HG03571 (cell line): ENCODE results near the gene PRKCI.
A peak's percentile ranks its signal among the peaks of the same experiment; 100 is the strongest.
"Not testable (repeated sequence)": the region's sequence is repeated elsewhere in the genome, so short reads cannot be mapped to it uniquely, and the experiment has no call there.

Experiments used
- ATAC-seq: cut with Tn5 transposase; IDR thresholded peaks from one replicate; pipeline ENCODE4 v1.9.1; 2021; ENCODE audit not compliant: unreplicated experiment

Gene PRKCI

DNA sequence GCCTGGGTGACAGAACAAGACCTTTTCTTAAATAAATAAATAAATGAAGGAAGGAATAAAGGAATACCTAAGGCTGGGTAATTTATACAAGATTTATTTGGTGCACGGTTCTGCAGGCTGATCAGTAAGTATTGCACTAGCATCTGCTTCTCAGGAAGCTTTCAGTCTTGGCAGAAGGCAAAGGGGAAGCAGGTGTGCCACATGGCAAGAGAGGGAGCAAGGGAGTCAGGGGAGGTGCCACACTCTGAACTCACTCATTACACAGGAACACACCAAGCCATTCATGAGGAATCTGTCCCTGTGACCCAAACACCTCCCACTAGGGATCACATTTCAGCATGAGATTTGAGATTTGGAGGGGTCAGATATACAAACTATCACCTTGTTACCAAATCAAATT, 56.4 kb downstream of the PRKCI start:
- no peak for ATAC-seq

DNA sequence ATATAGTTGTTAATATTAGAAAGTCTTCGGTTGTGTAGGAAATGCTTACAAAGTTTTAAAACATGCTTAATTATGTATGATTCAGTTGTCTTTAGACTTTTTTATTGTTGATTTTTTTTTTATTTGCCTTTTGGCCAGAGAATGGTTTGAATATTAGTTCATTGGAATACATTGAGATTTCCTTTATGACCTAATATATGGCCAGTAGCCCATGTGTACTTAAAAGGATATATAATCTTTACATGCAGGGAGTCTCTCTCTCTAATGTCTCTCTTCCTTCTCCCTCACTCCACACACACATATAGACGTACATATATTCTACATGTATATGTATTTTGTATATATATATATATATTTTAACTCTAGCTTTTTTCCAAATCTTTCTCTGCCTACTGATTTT, 68.0 kb downstream of the PRKCI start:
- ATAC-seq = no peak

DNA sequence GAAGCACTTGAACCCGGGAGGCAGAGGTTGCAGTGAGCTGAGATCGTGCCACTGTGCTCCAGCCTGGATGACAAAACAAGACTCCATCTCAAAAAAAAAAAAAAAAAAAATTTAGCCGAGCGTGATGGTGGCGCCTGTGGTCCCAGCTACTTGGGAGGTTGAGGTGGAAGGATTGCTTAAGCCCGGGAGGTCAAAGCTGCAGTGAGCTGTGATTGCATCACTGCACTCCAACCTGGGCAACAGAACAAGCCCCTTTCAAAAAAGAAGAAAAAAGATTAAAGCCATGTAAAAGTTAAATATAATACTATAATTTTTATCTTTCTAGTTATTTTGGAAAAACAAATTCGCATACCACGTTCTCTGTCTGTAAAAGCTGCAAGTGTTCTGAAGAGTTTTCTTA, 73.4 kb downstream of the PRKCI start:
- ATAC-seq = no peak

DNA sequence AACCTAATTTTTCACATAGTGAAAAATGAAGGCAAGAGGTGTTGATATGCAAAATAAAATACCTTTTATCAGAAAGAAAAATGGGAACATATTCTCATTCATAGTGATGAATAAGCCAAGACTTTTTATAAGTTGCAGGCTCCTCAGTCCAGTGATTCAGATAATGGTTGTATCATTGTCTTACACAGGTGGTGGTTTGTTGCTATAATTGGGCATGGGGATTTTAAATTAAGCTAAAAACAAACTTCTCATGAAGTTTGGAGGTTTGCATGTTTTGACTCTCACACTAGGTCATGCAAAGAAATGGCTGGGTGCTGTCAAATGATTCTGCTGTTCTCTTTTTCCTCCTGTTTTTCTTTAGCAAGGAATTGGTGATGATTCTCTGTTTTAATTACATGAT, 74.5 kb downstream of the PRKCI start:
- no peak for ATAC-seq

DNA sequence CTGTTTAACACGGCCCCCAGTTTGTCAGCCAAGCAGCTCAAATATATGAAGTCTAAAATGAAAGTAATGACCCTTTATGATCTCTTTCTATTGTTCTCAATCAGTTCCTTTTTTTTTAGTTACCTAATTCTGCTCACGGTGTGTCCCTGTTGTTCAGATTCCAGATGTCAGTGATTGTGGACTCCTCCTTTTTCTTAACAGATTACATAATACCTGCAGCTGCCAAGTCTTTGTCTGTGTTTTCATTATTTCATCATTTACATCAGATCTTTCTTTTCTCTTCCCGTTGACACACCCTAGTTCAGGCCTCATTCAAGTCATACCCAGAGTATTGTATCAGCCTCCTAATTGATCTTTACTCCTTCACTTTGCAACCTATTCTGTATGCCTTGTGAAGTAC, 79.2 kb downstream of the PRKCI start:
- ATAC-seq = no peak

DNA sequence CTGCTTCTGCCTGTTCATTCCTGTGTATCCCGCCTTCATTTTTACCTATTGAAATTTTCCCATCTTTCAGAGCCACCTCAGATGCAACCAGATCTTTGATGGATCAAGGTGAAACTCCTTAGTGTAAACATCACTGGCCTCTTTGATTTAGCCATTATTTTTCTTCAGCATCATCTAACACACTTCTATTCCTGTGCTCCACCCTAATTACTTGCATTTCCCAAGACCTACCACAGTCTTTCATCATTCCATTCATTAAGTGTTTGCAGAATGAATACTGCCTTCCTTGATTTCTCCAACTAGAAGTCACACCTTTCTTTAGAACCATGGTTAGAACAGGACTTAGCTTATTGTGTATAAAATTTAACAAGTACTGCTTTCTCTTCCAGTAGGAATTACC, 79.8 kb downstream of the PRKCI start:
- no peak for ATAC-seq

DNA sequence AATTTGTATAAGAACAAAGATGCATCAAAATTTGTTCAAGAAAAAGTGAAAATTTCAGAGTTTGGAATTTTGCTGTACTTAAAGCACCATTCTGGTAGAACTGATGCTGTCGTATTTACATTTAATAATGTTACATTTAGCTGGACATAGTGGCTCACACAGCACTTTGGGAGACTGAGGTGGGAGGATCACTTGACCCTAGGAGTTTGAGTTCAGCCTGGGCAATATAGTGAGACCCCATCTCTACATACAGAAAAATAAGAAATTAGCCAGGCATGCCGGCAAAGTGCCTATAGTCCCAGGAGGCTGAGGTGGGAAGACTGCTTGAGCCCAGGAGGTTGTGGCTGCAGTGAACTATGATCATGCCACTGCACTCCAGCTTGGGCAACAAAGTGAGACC, 83.8 kb downstream of the PRKCI start:
- no peak for ATAC-seq

DNA sequence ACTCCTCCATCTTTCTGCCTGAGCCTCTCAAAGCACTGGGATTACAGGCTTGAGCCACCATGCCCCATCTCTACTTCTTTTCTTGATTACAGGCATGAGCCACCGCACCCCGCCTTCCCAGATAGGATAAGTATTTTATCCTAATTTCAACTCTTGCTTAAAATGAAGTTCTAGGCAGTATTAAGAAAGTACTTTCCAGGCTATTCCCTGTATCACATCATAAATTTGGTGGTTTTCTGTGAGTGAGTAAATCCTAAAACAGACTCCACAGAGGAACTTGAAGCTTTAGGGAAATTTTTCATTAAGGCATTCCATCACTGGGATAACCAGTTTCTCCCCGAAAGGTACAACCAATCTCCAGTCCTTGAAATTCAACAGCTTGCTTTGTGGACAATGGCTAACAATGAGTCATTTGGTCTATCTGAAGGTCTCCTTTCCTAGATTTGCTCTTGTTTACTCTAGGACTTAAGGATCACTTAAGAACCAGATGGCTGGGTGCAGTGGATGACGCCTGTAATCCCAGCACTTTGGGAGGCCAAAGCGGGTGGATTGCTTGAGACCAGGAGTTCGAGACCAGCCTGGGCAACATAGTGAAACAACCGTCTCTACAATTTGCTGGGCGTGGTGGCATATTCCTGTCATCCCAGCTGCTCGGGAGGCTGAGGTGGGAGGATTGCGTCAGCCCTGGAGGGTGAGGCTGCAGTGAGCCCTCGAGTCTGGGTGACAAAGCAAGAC, 85.6 kb downstream of the PRKCI start:
- ATAC-seq = no peak

DNA sequence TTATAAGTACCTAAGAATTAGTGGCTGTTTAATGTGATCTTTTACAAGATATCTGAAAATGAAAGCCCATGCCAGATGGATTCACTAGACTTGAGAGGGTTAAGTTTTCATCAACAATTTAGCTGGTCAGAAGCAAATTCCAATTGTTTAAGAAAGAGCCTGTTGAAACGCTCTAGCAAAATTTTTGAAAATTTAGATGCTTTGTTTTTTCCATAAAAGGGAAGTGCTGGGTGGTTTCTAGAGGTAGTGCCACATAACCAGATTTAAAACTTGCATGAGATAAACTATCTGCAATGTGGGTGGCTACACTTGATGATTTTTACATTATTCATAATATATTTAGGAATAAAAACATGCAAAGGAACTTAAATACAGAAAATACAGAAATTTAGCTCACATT, 86.8 kb downstream of the PRKCI start:
- ATAC-seq = no peak

DNA sequence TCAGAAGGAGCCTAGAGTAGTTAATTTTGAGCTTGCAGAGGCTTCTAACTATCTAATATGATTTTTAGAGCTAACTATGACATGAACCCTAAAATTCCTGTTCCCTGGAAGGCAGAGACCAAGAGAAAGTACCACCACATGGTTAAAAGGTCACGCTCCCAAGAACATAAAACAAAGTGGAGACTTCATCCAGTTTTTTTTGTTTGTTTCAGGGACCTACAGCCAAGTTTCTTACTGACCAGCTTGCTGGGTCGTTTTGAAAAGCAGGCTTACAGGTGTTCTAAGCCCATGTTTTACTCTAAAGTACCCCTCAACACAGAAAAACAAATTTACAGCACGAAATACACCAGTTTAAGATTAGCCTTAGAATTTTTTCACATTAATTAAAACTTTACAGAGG, 95.7 kb downstream of the PRKCI start:
- no peak for ATAC-seq

DNA sequence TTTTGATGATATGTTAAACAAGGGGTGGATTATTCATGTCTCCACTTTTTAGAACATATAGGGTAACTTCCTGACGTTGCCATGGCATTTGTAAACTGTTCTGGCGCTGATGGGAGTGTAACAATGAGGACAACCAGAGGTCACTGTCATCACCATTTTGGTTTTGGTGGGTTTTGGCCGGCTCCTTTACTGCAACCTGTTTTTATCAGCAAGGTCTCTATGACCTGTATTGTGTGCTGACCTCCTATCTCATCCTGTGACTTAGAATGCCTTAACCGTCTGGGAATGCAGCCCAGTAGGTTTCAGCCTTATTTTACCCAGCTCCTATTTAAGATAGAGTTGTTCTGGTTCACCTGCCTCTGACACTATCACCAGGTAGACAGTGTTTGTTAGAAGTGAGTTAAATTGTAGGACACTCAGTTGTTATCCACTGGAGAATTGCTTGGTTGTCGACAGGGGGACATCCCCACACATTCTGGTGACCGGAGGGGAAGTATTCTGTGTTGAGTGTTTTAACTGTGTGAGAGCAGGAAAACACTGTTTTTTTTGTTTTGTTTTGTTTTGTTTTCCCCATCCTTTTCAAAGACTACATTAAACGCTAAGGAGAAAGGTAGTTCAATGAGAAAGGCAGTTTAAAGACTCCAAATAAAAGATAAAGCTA, 98.4 kb downstream of the PRKCI start:
- no peak for ATAC-seq

DNA sequence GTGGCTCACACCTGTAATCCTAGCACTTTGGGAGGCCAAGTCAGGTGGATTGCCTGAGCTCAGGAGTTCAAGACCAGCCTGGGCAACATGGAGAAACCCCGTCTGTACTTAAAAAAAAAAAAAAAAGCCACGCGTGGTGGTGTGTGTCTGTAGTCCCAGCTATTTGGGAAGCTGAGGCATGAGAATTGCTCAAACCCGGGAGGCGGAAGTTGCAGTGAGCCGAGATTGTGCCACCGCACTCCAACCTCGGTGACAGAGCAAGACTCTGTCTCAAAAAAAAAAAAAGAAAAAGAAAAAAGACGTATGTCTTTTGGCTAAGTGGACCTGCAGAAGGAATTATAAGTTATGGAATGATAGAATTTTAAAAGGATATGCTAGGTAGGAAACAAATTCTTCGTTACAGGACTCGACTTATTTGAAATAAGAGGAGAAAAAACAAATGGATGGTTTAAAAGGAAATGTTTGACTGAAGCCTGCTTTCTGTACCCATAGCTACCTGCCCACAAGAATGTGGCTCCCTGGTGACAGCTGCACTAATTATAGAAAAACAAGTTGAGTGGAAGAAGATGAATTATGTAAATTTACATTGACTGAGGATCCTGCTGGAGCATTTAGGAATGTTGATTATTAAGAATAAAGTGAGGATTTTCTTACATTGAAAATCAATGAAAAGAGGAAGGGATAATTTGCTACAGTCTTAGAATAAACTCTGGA, 99.3 kb downstream of the PRKCI start:
- ATAC-seq = no peak

DNA sequence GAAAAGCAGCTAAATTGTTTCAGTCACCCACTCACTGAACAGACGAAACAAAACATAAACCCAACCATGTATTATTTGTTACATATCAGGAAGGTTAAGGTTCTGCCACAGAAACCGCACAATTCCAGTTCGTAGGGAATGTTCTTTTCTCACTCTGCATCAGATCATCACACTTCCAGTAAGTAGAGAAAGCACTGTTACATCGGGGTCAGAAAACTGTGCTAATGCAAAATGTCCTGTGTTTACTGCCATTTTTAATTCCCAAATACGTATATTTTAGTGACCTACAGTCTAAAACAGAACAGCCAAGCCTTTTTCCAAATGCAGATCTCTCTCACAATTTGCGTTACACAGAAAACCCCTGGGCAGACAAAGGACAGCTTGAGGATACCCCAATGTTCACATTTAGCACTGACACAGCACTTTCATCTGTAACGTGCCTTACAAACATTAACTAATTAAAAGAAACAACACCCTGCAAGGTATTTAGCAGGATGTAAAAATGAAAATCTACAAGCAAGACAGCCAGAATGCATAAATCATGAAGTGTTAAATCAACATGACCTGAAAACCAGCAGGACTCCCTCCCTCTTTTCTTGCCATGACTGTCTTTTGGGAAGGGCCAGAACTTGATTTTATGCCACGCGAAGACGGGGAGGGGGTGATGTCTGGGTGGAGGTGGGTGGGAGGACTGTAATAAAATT, 100.5 kb downstream of the PRKCI start:
- no peak for ATAC-seq

DNA sequence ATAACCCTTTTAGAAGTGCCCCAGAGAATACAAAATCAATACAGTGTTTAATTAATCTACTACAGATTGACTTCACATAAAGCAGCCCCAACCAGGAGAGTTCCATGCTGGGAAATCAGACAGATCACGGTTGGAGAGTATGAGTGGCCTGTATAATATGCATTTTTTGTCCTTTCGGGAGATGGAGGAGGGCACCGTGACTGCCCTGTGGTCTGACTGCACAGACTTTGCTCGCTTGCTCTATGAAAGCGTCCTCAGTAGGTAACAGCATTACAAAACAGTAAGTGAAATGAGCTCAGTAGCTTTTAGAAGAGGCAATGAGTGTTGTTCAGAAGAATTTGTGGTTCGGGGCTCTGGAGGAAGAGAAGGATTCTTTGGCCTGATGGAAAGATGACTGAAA, 101.1 kb downstream of the PRKCI start:
- ATAC-seq = no peak

DNA sequence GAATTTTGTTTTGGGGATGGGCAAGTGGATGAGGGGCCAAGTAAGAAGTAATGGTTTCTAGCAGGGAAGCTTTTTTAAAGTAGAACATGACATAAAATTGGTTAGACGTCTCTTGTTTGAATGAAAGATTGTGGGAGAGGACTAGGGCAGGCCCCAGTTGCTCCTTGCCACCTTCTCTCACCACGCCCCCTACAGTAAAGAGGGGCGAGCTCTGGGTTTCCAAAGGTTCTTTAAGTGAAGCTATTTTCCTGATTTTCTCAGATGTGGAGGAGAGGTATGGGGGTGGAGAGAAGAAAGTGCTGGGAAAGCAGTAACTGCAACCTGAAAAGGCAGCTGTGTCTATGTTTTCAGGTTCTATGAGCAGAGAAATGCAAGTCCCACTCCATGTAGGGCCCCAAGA, 102.7 kb downstream of the PRKCI start:
- no peak for ATAC-seq

DNA sequence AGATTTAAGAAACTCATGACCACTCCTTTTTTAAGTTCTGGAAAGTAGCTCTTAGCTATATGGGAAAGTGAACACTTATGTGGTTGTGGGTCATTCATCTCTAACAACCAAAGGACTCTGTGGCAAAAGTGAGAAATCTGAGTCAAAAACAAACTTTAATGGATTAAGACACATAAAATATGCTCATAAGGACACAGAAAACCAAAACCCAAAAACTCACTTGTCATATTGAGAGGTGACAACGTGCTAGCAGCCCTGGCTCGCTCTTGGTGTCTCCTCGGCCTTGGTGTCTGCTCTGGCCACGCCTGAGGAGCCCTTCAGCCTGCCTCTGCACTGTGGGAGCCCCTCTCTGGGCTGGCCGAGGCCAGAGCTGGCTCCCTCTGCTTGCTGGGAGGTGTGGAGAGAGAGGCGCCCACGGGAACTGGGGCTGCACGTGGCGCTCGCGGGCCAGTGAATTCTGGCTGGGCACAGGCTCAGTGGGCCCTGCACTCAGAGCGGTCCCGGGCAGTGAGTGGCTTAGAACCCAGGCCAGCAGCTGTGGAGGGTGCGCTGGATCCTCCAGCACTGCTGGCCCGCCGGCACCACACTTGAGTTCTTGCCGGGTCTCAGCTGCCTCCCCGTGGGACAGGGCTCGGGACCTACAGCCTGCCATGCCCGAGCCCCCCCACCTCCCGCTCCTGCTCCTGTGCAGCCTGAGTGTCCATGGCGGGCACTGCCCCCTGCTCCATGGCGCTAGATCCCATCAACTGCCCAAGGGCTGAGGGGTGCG, 105.0 kb downstream of the PRKCI start:
- no peak for ATAC-seq

DNA sequence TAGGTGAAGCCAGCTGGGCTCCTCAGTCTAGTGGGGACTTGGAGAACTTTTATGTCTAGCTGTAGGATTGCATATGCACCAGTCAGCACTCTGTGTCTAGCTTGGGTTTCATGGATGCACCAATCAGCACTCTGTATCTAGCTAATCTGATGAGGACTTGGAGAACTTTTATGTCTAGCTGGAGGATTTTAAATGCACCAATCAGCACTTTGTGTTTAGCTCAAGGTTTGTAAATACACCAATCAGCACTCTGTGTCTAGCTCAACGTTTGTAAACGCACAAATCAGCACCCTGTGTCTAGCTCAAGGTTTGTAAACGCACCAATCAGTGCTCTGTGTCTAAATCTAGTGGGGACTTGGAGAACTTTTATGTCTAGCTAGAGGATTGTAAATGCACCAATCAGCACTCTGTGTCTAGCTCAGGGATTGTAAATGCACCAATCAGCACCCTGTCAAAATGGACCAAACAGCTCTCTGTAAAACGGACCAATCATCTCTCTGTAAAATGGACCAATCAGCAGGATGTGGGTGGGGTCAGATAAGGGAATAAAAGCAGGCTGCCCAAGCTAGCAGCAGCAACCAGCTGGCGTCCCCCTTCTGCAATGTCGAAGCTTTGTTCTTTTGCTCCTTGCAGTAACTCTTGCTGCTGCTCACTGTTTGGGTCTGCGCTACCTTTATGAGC, 105.8 kb downstream of the PRKCI start:
- ATAC-seq = not testable (repeated sequence)

DNA sequence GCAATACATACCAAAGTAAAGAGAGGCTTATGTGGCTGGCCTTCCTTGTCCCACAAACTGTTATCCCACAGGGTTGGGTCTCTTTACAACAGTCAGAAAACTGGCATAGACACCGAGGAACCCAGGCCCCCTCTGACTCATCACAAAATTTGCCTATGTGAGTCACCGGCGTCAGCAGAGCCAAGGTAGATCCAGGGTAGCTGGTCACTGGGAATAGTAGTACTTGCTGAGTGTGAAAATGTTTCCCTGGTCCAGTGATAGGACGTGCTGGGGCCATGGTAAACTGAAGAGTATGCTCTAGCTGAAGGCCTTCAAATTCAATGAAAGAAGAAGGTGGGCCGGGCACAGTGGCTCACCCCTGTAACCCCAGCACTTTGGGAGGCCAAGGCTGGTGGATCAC, 108.1 kb downstream of the PRKCI start:
- ATAC-seq = no peak

DNA sequence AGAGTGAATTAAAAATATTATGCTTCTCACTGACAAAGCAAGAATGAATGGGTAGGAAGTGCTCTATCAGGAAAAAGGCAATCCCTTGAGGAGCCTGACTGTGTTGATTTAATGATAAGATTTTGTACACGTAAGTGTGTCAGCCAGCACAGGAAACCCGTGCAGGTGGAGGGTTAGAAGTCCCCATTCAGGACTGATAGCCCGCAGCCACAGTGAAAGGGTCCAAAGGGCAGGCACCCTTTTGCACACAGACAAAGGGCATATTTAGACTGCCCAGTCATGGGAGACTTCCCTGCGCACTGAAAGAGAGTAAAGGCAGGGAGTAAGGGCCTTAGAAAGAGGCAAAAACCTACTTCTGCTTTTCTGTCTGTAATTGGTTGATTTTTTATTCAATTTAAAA, 108.9 kb downstream of the PRKCI start:
- peak; percentile 69 for ATAC-seq

DNA sequence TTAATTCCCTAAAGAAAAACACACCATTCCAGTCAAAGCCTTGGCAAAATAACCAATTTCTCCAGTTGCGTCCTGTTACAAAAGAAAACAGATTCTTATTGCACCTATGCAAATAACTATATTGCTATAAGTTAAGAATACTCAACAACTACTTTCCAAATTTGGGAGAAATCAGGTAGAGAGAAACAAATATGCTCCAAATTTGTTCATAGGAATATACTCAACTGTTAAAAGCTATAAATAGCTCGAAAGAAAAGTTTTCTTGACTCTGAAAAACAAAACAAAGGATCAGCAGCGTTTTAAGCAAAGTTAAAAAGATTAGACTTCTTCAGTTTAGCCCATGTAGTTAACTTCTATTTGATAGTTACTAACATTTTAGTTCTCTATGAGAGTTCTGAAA, 115.2 kb downstream of the PRKCI start:
- no peak for ATAC-seq
